Tibial artery (tissue), 4 donors: Measurements from ENCODE around the gene HSPB9.

Experiments used
- DNase-seq, 2 donors: peaks; one replicate each; pipeline ENCODE4 v3.0.0-alpha.2; 2019
- H3K27ac ChIP-seq, 2 donors: fragments of 200-600 bp; sonication (generic) in 1 of 2; 1 replicate in 1 of 2; 2 replicates in 1 of 2; pipeline ENCODE4 v1.5.1; 2018 to 2019; ENCODE audit warnings: mild to moderate bottlenecking in 1 of 2
- H3K27me3 ChIP-seq, 2 donors: fragments of 200-600 bp; sonication (generic) in 1 of 2; one replicate each; pipeline versions ENCODE4 v1.5.1 to v1.6.0; 2016 to 2019
- H3K36me3 ChIP-seq, 3 donors: fragments of 200-600 bp; sonication (generic) in 2 of 3; one replicate each; pipeline ENCODE4 v1.5.1; 2016 to 2019; ENCODE audit warnings: mild to moderate bottlenecking in 2 of 3
- H3K4me1 ChIP-seq, 4 donors: fragments of 200-600 bp; sonication (generic) in 2 of 4; 1 replicate in 3 of 4; 2 replicates in 1 of 4; pipeline ENCODE4 v1.5.1; 2016 to 2019
- H3K4me3 ChIP-seq, 2 donors: fragments of 200-600 bp; sonication (generic) in 1 of 2; 1 replicate in 1 of 2; 2 replicates in 1 of 2; pipeline ENCODE4 v1.5.1; 2018 to 2019; ENCODE audit warnings: mild to moderate bottlenecking in 2 of 2
- H3K9me3 ChIP-seq, 3 donors: fragments of 200-600 bp; sonication (generic) in 1 of 3; one replicate each; pipeline ENCODE4 v1.5.1; 2016 to 2019
- CTCF ChIP-seq, 2 experiments: fragments of 200-600 bp in 1 of 2; fragments of 450-650 bp in 1 of 2; IDR thresholded peaks; one replicate each; pipeline ENCODE4 v1.5.1; 2017 to 2019; ENCODE audit warnings: antibody characterized with exemption in 2 of 2, mild to moderate bottlenecking in 1 of 2, moderate library complexity in 1 of 2
- intact Hi-C: fragments of 100-400 bp; cut with DNase I; formaldehyde crosslinking; loops from one replicate; pipeline ENCODE4 v1.15.0; 2023; ENCODE audit warnings: low total_unique reads

Gene HSPB9

GRCh38 chr17:42113293-42114069 is 9.1 kb upstream of the HSPB9 start:
- Histone ChIP-seq H3K9me3 (no peaks in the 10 kb centered on the region), H3K27me3 (no peaks in the 10 kb centered on the region), H3K36me3 (peaks cover 7 to 41% (median 9%) of the 10 kb centered on the region in 3 donors), H3K27ac (peak overlapping the region; percentile 84 to 91), H3K4me1 (peaks cover 0 to 25% (median 12%) of the 10 kb centered on the region in 4 donors), H3K4me3 (no peak overlapping the region)
- no peak for DNase-seq
- intact Hi-C loops, result loop anchor here (10.0 kb wide), 1 partner anchor 149 kb away; the partner anchor contains the start of gene CNP
- no peak for TF ChIP-seq CTCF (IDR thresholded peaks at IDR 0.05)

- Histone ChIP-seq H3K27ac (no peak overlapping the region), H3K4me1 (peaks cover 0 to 25% (median 12%) of the 10 kb centered on the region in 4 donors), H3K36me3 (peaks cover under 1 to 43% (median 9%) of the 10 kb centered on the region in 3 donors), H3K4me3 (no peak overlapping the region), H3K27me3 (no peaks in the 10 kb centered on the region), H3K9me3 (no peaks in the 10 kb centered on the region)
- intact Hi-C loops, result loop anchor here (10.0 kb wide), 1 partner anchor 149 kb away; the partner anchor contains the start of gene CNP
- TF ChIP-seq CTCF (IDR thresholded peaks at IDR 0.05), result no peak
- DNase-seq, result no peak
These were observed 8.5 kb upstream of the HSPB9 start for GRCh38 chr17:42114118-42114517.

DNA sequence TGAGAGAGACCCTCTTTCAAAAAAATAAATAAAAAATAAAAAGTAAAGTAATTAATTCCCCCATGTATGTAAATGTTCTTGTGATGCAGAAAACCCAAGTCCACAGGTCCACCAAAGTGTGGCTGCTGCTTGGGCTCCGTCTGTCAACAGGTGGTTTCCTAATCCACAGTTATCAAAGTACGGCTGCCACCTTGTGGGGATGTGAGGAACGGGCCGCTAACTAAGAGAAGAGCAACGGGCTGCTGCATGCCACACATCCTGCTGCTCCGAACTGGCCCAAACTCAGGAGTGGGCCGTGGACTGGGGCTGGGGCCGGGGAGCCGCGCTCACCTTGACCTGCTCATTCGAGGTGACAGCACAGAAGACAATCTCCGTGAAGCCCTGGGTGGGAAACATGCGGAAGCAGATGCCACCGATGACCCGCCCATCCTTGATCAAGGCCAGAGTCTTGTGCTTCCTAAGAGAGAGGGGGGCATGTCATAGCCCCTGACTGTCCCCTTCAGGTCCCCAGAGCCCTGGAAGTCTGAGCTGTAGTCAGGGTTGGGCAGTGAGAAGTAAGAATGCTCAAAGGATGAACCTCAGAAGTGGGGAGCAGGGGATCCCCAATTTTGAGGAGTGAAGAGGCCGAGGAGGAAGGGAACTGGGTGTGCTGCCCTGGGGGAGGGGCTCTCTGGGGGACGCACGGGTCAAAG is 5.8 kb upstream of the HSPB9 start:
- intact Hi-C loops, result loop anchor here (2.0 to 10.0 kb wide), 3 partner anchors 50 to 152 kb away; partner anchors contain the start of gene CNP
- H3K9me3 ChIP-seq, result no peaks in the 10 kb centered on the region
- no peaks in the 10 kb centered on the region for H3K27me3 ChIP-seq
- no peak overlapping the region for H3K27ac ChIP-seq
- peak; percentile 86 to 87 for TF ChIP-seq CTCF (IDR thresholded peaks at IDR 0.05)
- H3K4me1 ChIP-seq, result peaks cover 0 to 28% (median 16%) of the 10 kb centered on the region in 4 donors
- DNase-seq, result peak; percentile 88 to 90
- no peak overlapping the region for H3K4me3 ChIP-seq
- H3K36me3 ChIP-seq, result peaks cover 0 to 44% (median 9%) of the 10 kb centered on the region in 3 donors

DNA sequence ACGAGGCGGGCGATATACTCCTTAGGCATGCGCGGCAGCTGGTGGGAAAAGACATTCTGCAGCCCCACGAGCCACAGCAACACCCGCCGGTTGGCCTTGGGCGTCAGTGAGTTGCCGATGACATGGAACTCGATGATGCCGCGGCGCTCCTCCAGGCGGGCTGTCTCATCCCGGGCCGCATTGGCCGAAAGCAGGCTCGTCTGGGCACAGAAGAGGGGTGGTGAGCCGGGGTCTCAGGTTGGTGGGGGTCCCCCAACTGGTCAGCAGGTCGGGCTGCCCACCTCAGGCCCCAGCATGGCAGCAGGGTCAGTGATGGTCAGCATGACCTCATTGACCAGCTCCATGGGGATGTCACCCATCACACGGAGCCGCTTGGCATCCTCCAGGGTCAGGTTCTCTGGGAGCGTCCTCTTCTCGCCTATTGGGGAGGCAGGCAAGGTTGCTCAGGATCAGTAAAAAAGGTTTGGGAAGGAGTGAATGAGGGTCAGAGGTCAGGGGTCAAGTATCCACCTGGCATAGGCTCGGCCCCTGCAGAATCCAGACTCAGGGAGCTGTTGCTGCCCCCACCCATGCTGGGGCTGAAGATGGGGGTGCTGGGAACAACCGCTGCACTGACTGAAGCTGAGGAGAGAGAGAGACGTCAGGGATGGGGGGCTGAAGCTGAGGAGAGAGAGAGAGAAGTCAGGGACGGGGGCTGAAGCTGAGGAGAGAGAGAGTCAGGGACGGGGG is 5.0 kb upstream of the HSPB9 start:
- no peak for TF ChIP-seq CTCF (IDR thresholded peaks at IDR 0.05)
- Histone ChIP-seq H3K27ac (no peak overlapping the region), H3K4me1 (peaks cover 0 to 27% (median 16%) of the 10 kb centered on the region in 4 donors), H3K27me3 (no peaks in the 10 kb centered on the region), H3K9me3 (no peaks in the 10 kb centered on the region), H3K36me3 (peaks cover 0 to 44% (median 9%) of the 10 kb centered on the region in 3 donors), H3K4me3 (no peak overlapping the region)
- no peak for DNase-seq
- intact Hi-C loops, result loop anchor here (2.0 to 10.0 kb wide), 3 partner anchors 50 to 153 kb away; partner anchors contain the start of gene CNP

DNA sequence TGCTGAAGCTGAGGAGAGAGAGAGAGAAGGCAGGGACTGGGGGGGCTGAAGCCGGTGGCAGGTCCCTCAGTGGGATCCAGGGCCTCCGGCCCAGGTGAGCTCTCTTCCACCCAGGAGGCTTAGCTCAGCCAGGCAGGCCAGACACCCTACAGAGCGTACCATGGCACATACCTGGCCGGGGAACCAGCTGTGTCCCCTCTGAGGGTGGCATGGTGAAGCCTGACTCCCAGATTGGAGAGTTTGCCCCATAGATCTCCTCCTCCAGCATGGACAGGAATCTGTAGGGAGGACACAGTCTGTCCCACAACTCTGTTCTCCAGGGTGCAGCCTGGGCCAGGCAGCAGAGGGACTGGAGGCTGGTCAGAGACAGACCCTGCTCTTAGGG is 4.5 kb upstream of the HSPB9 start:
- no peak overlapping the region for H3K27ac ChIP-seq
- no peak for TF ChIP-seq CTCF (IDR thresholded peaks at IDR 0.05)
- peaks cover 0 to 44% (median 9%) of the 10 kb centered on the region in 3 donors for H3K36me3 ChIP-seq
- H3K27me3 ChIP-seq, result no peaks in the 10 kb centered on the region
- no peak for DNase-seq
- no peak overlapping the region for H3K4me3 ChIP-seq
- intact Hi-C loops, result loop anchor here (5.0 to 10.0 kb wide), 2 partner anchors 51 to 153 kb away; partner anchors contain the start of gene CNP
- H3K4me1 ChIP-seq, result peaks cover 0 to 21% (median 12%) of the 10 kb centered on the region in 4 donors
- H3K9me3 ChIP-seq, result no peaks in the 10 kb centered on the region
